OCI-LY3 (cell line): ENCODE data around the gene GRK3.

Experiments
- CTCF ChIP-seq: fragments of 200-600, 300-600 bp; sonication (generic); IDR thresholded peaks from 2 replicates; pipeline ENCODE4 v1.5.1; 2014; ENCODE audit warnings: antibody characterized with exemption, low read length, low read depth
- EZH2phosphoT487 ChIP-seq: fragments of 200-600 bp; shearing (Covaris generic); IDR thresholded peaks from 2 replicates; pipeline ENCODE4 v1.6.1; 2018; ENCODE audit warnings: antibody characterized with exemption, mixed run types, low read depth

DNA sequence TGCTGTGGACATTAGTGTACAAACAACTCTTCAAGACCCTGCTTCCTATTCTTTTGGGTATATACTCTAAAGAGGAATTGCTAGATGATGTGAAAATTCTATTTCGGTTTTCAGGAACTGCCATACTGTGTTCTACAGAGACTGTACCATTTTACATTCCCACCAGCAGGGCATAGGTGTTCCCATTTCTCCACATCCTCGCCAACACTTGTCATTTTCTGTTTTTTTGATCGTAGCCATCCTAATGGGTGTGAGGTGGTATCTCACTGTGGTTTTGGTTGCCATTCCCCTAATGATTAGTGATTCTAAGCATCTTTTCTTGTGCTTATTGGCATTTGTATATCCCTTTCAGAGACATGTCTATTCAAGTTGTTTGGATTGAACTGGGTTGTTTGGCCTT lies 29.8 kb upstream of the GRK3 start:
- TF ChIP-seq CTCF = no peak
- TF ChIP-seq EZH2phosphoT487 = no peak
